Effector CD8-positive, alpha-beta T cell (primary cell): Measurements from ENCODE around the gene RLN3.
A peak's percentile ranks its signal among the peaks of the same experiment; 100 is the strongest.
"Not testable (repeated sequence)": the region's sequence is repeated elsewhere in the genome, so short reads cannot be mapped to it uniquely, and the experiment has no call there.

Experiments used
- DNase-seq: peaks from one replicate; lab custom pipeline; 2025; lab: John Stamatoyannopoulos, UW

Gene RLN3

GRCh38 chr19:13995017-13995728 is 32.8 kb upstream of the RLN3 start:
- DNase-seq = no peak

GRCh38 chr19:13995878-13996765 is 31.8 kb upstream of the RLN3 start:
- DNase-seq = no peak

DNA sequence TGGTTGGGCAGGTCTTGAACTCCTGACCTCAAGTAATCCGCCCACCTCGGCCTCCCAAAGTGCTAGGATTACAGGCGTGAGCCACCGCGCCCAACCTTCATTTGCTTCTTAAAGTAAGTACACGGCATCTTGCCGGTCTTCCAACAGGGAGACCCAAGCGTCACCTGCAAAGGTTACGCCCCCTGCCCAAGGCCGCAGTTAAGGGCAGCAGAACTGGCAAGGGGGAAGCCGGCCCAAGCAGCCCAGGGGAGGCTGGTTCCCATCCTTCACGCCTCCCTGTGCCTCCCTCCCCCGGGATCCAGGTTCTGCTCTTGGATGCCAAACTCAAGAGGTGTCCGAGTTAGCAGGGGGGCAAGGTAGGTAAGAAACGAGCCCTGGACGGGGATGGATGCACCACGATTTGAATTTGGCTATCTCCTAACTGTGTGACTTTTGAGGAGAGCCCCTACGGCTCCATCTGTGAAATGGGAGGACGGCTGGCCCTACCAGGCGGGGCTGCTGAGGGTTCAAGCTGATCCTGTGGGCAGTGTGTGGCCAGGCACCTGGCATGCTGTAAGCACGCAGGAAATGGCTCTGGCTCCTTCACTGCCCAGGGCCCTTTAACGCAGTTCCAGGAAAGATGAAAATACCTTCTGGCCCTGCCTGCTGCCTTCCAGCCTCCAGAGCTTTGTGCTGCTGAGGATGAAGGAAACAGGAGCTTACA is 30.9 kb upstream of the RLN3 start:
- no peak for DNase-seq

GRCh38 chr19:13997631-13997962 is 30.4 kb upstream of the RLN3 start:
- DNase-seq = no peak

DNA sequence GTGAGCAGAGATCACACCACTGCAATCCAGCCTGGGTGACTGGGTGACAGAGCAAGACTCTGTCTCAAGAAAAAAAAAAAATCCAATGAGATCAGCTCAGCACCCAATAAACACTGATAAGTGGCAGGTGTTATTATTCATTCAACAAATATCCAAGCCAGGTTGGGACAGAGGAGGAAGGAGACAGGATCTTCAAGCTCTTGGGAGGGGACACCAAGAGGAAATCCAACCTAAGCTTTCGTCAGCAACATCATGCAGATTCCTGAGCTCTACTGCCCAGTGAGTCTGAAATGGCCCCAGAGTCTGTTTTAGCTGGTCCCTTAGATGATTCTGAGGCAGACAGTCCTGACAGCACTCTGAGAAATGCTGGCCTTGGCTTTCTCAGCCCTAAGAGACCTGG is 29.5 kb upstream of the RLN3 start:
- DNase-seq = no peak

DNA sequence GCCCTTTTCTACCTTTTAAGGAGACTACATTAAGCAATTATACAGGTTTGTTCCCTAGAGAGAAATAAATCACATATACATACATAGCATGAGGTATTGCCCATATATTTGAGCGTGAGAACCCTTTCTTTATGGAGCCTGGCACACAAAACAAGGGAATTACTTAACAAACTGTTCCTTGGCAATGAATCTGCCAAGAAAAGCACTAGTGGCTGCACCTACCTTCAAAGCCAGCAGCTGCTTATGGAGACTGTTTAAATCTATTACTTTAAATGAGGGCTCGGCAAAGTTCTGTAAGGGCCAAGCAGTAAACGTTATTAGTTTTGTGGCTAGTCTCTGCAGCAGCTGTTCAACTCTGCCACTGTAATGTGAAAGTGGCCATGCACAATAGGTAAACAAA is 28.9 kb upstream of the RLN3 start:
- no peak for DNase-seq

GRCh38 chr19:14000691-14001375 is 27.1 kb upstream of the RLN3 start:
- DNase-seq = no peak

DNA sequence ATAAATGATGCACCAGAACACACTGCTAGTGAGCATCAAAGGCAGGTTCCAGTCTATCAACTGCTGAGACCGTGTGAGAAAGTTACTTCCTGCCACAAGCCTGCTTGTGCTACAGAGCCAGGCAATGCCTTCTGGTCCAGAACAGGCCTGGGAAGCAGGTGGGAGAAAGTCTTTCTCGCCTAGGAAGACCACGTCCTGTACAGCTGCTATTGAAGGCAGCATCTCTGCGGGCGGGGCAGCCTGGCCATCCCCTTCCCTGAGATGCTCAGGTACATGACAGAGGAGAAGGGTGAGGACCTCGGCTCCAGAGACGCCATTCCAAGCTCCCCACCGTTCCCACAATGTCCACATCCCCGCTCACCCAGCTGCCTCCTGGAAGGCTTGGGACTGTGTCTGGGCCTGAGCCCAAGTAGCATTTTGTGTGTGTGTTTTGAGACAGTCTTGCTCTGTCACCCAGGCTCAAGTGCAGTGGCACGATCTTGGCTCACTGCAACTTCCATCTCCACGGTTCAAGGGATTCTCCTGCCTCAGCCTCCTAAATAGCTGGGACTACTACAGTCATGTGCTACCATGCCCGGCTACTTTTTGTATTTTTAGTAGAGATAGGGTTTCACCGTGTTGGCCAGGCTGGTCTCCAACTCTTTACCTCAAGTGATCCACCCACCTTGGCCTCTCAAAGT is 25.2 kb upstream of the RLN3 start:
- DNase-seq = no peak

DNA sequence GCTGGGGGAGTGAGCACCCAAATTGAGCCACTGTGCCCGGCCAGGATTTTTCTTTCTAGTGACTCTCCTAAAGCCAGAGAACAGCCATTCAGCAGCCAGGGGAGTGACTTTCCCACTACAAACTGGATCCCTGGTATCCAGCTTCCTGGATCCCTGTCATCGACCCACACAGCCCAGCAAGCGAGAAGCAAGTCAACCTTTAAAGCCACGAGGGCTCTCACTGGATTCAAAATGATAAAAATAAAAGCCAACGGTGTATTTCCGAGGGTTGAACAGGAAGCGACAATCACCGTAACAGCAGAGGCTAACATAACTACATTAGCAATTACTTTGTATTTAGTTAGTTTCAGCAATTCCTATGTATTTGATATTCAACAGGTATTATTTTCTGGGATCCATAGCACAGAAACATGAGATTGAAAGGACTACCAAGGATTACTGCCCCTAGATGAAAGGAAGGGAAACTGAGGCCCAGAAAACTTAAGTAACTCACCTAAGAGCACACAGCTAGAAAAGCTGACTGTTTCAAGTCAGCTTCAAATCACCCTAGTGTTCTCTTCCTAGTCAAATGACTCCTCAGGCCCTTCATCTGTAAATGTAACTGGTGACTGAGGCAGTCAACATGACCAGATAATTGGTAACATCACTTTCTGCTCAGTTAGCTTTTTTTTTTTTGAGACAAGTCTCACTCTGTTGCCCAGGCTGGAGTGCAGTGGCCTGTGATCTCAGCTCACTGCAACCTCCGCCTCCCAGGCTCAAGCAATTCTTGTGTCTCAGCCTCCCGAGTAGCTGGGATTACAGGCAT is 24.5 kb upstream of the RLN3 start:
- DNase-seq = no peak

DNA sequence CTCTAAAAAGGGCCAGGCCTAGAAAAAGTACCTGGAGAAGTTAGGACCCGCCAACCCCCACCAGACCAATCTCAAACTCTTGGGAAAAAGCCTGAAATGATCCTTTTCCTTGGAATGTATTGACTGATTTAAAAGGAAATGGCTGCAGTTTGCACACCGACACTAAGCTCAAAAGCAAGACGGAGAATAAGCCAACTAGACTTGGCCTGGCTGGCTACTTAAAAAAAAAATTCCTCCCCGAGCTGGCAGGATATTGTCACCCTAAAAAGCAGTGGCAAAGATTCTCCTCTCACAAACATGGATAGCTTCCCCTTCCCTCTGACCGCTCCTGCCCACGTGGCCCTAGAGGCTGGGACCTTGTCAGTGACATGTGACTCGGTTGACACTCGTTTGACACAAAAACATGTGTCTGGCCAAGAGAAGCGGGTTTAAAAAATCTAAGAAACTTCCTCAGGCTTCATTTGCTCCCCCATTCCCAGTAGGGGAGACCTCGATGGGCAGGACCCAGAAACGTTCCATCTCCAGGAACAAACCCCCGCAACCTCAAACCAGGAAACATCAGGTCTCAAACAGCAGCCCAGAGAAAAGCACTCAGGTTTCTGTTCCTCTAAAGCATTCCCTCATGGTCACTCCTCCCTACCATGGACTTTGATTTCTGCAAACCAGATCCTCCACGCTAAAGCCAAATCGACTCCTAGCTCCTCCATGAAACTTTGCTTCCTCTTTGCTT is 23.2 kb upstream of the RLN3 start:
- DNase-seq = no peak

DNA sequence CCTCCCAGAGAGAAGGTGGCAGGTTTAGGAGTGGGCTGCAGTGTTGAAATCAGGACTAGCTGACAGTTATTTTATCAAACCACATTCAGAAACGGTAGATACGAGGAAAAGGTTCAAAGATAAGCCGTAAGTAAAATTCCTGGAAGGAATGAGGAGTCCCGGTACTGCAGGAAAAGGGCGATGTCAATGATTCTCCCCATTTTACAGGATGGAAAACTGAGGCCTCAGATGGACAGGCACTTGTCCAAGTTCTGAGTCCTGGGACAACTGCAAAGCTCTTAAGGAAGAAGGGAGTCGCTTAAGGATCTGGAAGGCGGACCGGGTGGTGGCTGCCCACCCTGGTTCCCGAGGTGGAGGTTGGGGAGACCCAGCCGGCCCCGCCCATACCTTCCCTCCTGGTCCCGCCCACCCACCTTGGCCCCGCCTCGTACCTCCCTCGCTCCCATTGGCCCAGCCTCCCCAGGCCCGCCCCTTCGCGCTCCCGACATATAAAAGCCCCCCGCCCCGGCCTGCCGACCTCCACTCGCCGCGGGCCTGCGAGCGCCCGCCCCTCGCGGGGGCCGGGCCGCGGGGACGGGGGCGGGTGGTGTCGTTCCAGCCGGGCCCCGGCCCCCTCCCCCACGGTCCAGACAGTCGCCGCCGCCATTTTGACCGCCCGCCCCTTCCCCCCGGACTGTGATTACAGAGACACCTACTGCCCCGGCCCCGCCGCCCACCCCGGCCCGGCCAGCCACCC is 22.4 kb upstream of the RLN3 start:
- peak; percentile 92 for DNase-seq

- peak; percentile 99 for DNase-seq
These were observed 21.7 kb upstream of the RLN3 start, which contains the start of gene RFX1 for GRCh38 chr19:14006085-14006765. TSS of gene RFX1 (minus strand) at chr19:14006320. CDS start at chr19:13993843, 12,477 bp downstream.

GRCh38 chr19:14006766-14007562 is 21.0 kb upstream of the RLN3 start:
- DNase-seq = no peak

DNA sequence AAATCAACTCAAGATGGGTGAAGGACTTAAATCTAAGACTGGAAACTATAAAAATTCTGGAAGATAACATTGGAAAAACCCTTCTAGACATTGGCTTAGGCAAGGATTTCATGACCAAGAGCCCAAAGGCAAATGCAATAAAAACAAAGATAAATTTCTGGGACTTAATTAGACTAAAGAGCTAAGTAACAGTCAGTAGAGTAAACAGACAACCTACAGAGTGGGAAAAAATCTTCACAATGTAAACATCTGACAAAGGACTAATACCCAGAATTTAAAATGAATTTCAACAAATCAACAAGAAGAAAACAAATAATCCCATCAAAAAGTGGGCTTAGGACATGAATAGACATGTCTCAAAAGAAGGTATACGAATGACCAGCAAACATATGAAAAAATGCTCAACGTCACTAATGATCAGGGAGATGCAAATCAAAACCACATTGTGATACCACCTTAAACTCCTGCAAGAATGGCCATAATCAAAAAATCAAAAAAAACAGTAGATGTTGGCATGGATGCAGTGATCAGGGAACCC is 15.5 kb upstream of the RLN3 start:
- no peak for DNase-seq

- no peak for DNase-seq
These were observed 12.4 kb upstream of the RLN3 start for GRCh38 chr19:14015524-14016035.

- no peak for DNase-seq
These were observed 8.8 kb upstream of the RLN3 start for GRCh38 chr19:14019100-14019499.

- DNase-seq = not testable (repeated sequence)
These were observed 8.2 kb upstream of the RLN3 start for GRCh38 chr19:14019739-14020138.
